Left cardiac atrium (tissue), 4 donors: ENCODE data around the gene GTF2B. TPM values are rescaled to one million over a fixed set of nuclear protein-coding genes. Genes with fewer than 3 reads are reported as not detected.

Source experiments
- ATAC-seq, 2 donors: fragments of 200-7000 bp; cut with Tn5 transposase; one replicate each; pipeline ENCODE4 v1.9.1; 2020; ENCODE audit warnings: mild to moderate bottlenecking in 2 of 2, moderate library complexity in 2 of 2
- DNase-seq: peaks from one replicate; pipeline ENCODE4 v3.0.0-alpha.2; 2020
- intact Hi-C, 2 donors: fragments of 100-400 bp; cut with DNase I; formaldehyde crosslinking; loops; one replicate each; pipeline versions ENCODE4 v1.14.1 to v1.15.1; 2022 to 2023
- total RNA-seq, 2 donors: library from RNA; stranded (reverse); fragmentation: NEBNext Ultra II Directional; extraction: Animal tissue kit (Norgen Biotek cat#: 25700); gene quantifications; one replicate each; pipeline ENCODE4 v1.2.1, GENCODE V29; 2021
- donor health status: DM: no; HTN: yes; CAD: no.
- donor health status: DM: no; HTN: yes; CAD: no; lungs with severe emphysema.
- donor health status: DM: yes; HTN: yes; CAD: no.
- donor health status: Dilated cardiomyopathy.

GTF2B gene
- total RNA-seq, 2 donors from 2014 or later: 14.1 to 14.9 TPM

- ATAC-seq (no peak), DNase-seq (no peak)
- intact Hi-C loops: no loop called here
Measured at GRCh38 chr1:88812366-88812765, 79.0 kb downstream of the GTF2B start.

- no peak for ATAC-seq
- DNase-seq: no peak
- intact Hi-C loops: no loop called here
Measured at GRCh38 chr1:88803444-88803843, 87.9 kb downstream of the GTF2B start.

GRCh38 chr1:88802950-88803349 is 88.4 kb downstream of the GTF2B start:
- DNase-seq (no peak), ATAC-seq (no peak)
- intact Hi-C loops: no loop called here

Other genes with a start within 250 kb of the GTF2B start
- 10 to 100 TPM; 31.6 to 36.0 TPM for gene PKN2, start 207.3 kb downstream of the GTF2B start, total RNA-seq
- 10 to 100 TPM; 10.3 to 12.2 TPM for gene KYAT3, start 101.1 kb upstream of the GTF2B start, total RNA-seq
- 10 to 100 TPM; 12.5 to 13.7 TPM for gene RBMXL1, start 101.1 kb upstream of the GTF2B start, total RNA-seq
- 10 to 100 TPM in 1 of 2 donors, 1 to 10 TPM in 1; 8.2 to 11.1 TPM for gene GBP3, start 131.3 kb upstream of the GTF2B start, total RNA-seq
- 10 to 100 TPM; 11.1 to 14.3 TPM for gene GBP1, start 173.6 kb upstream of the GTF2B start, total RNA-seq
- 10 to 100 TPM; 16.1 to 24.0 TPM for gene GBP2, start 234.5 kb upstream of the GTF2B start, total RNA-seq